ENCODE data around the gene TRAF4. TPM values are rescaled to one million over a fixed set of nuclear protein-coding genes. Genes with fewer than 3 reads are reported as not detected.

Gene TRAF4
- total and polyA plus RNA-seq, 9 of the 15 experiments (the other 6 are each of a cell fraction or from before 2014, with no cell fraction given), result 2.4 to 147 (median 72.4) TPM

- TF ChIP-seq ID3 (CRISPR knock-in tag; IDR thresholded peaks at IDR 0.05) (no peak), ID3 (tag; IDR thresholded peaks at IDR 0.05) (no peak), SNIP1 (IDR thresholded peaks at IDR 0.05; ENCODE audit: low read depth) (no peak), ETV5 (CRISPR knock-in tag; IDR thresholded peaks at IDR 0.05; ENCODE audit: low read depth) (no peak), ETV1 (tag; conservative IDR thresholded peaks at IDR 0.05; ENCODE audit: low read depth) (no peak), GATA2 (CRISPR knock-in tag; IDR thresholded peaks at IDR 0.05) (no peak), FOXO4 (CRISPR knock-in tag; IDR thresholded peaks at IDR 0.05) (peak; percentile 67; the same call in 1 of the 2 replicates), ZNF780A (CRISPR knock-in tag; IDR thresholded peaks at IDR 0.05) (no peak), NCOA2 (IDR thresholded peaks at IDR 0.05; ENCODE audit: partially characterized antibody in 2 of 2) (no peak), CREB1 (IDR thresholded peaks at IDR 0.05) (no peak), CREB1 (CRISPR knock-in tag; IDR thresholded peaks at IDR 0.05) (no peak), KDM2B (CRISPR knock-in tag; IDR thresholded peaks at IDR 0.05) (no peak), HLTF (IDR thresholded peaks at IDR 0.05) (no peak), RNF2 (IDR thresholded peaks at IDR 0.05) (no peak), ARID1B (IDR thresholded peaks at IDR 0.05) (no peak), RFX5 (IDR thresholded peaks at IDR 0.05; ENCODE audit: low read depth, low read length) (no peak), NEUROD1 (IDR thresholded peaks at IDR 0.05; ENCODE audit: borderline replicate concordance, low read depth, low read length, partially characterized antibody) (no peak)
These were observed 19.2 kb upstream of the TRAF4 start (continued) for GRCh38 chr17:28724500-28725165.

Measured in K562 (cell line).